H9 (cell line): Measurements from ENCODE around the gene ADGRL2. TPM values are rescaled to one million over a fixed set of nuclear protein-coding genes. Genes with fewer than 3 reads are reported as not detected.

Source experiments
- DNase-seq: peaks from one replicate; pipeline ENCODE4 v3.0.0-alpha.2; 2017
- H2AFZ ChIP-seq: one replicate; pipeline ENCODE4 v1.6.1; 2013; ENCODE audit warnings: mild to moderate bottlenecking, low read length, control low read depth, moderate library complexity
- H2AK5ac ChIP-seq: 2 replicates; pipeline ENCODE4 v1.6.1; 2013; ENCODE audit warnings: low read length, control low read depth, mixed read lengths; ENCODE audit not compliant: insufficient read length
- H2BK120ac ChIP-seq: one replicate; pipeline ENCODE4 v1.6.1; 2013; ENCODE audit warnings: low read depth, mild to moderate bottlenecking, low read length, control low read depth, inconsistent platforms; ENCODE audit not compliant: poor library complexity, severe bottlenecking
- H2BK12ac ChIP-seq: 2 replicates; pipeline ENCODE4 v1.6.1; 2013; ENCODE audit warnings: low read length, control low read depth, mixed read lengths, low read depth; ENCODE audit not compliant: insufficient read length
- H2BK15ac ChIP-seq: 2 replicates; pipeline ENCODE4 v1.6.1; 2013; ENCODE audit warnings: low read depth, low read length, control low read depth
- H2BK20ac ChIP-seq: one replicate; pipeline ENCODE4 v1.6.1; 2013; ENCODE audit warnings: low read depth, mild to moderate bottlenecking, low read length, control low read depth, inconsistent platforms; ENCODE audit not compliant: poor library complexity, severe bottlenecking
- H2BK5ac ChIP-seq: 2 replicates; pipeline ENCODE4 v1.6.1; 2013; ENCODE audit warnings: low read length, control low read depth, mixed read lengths; ENCODE audit not compliant: insufficient read length
- H3K14ac ChIP-seq: 2 replicates; pipeline ENCODE4 v1.6.1; 2013; ENCODE audit warnings: low read length, control low read depth; ENCODE audit not compliant: insufficient read depth
- H3K18ac ChIP-seq: 2 replicates; pipeline ENCODE4 v1.6.1; 2013; ENCODE audit warnings: low read depth, mild to moderate bottlenecking, mixed read lengths, low read length, control low read depth; ENCODE audit not compliant: insufficient read length
- H3K23ac ChIP-seq: 2 replicates; pipeline ENCODE4 v1.6.1; 2013; ENCODE audit warnings: low read length, control low read depth, mixed read lengths, low read depth; ENCODE audit not compliant: insufficient read length
- H3K23me2 ChIP-seq: 2 replicates; pipeline ENCODE4 v1.6.1; 2013; ENCODE audit warnings: low read depth, mild to moderate bottlenecking, mixed read lengths, low read length, control low read depth; ENCODE audit not compliant: insufficient read length, poor library complexity, severe bottlenecking
- H3K27ac ChIP-seq: 2 replicates; pipeline ENCODE4 v1.5.1; 2013; ENCODE audit warnings: low read length, control low read depth, mixed read lengths, low read depth; ENCODE audit not compliant: insufficient read length
- H3K27me3 ChIP-seq: 2 replicates; pipeline ENCODE4 v1.6.1; 2013; ENCODE audit warnings: low read length, control low read depth, inconsistent platforms; ENCODE audit not compliant: insufficient read depth
- H3K4ac ChIP-seq: 2 replicates; pipeline ENCODE4 v1.6.1; 2013; ENCODE audit warnings: low read depth, mild to moderate bottlenecking, control low read depth, inconsistent platforms, low read length, moderate library complexity
- H3K4me1 ChIP-seq: 2 replicates; pipeline ENCODE4 v1.6.1; 2013; ENCODE audit warnings: low read length, control low read depth, inconsistent platforms; ENCODE audit not compliant: insufficient read depth
- H3K4me2 ChIP-seq: 2 replicates; pipeline ENCODE4 v1.6.1; 2013; ENCODE audit warnings: low read length, control low read depth, mixed read lengths; ENCODE audit not compliant: insufficient read length, insufficient read depth
- H3K56ac ChIP-seq: 2 replicates; pipeline ENCODE4 v1.6.1; 2013; ENCODE audit warnings: low read depth, mild to moderate bottlenecking, mixed read lengths, low read length, control low read depth; ENCODE audit not compliant: insufficient read length
- H3K79me1 ChIP-seq: 2 replicates; pipeline ENCODE4 v1.6.1; 2013; ENCODE audit warnings: low read depth, mild to moderate bottlenecking, moderate library complexity, low read length, control low read depth, inconsistent platforms; ENCODE audit not compliant: insufficient read depth, poor library complexity, severe bottlenecking
- H3K79me2 ChIP-seq: 2 replicates; pipeline ENCODE4 v1.6.1; 2013; ENCODE audit warnings: low read length, control low read depth, inconsistent platforms; ENCODE audit not compliant: insufficient read depth
- H3K9ac ChIP-seq: 2 replicates; pipeline ENCODE4 v1.6.1; 2013; ENCODE audit warnings: low read length, control low read depth, mixed read lengths; ENCODE audit not compliant: insufficient read length; ENCODE audit errors: extremely low read depth
- H3K9me3 ChIP-seq: one replicate; pipeline ENCODE4 v1.6.1; 2013; ENCODE audit warnings: low read depth, low read length, inconsistent platforms; ENCODE audit not compliant: control insufficient read depth
- H3T11ph ChIP-seq: one replicate; pipeline ENCODE4 v1.6.1; 2013; ENCODE audit warnings: mild to moderate bottlenecking, low read length, control low read depth, inconsistent platforms
- H4K20me1 ChIP-seq: one replicate; pipeline ENCODE4 v1.6.1; 2013; ENCODE audit not compliant: control insufficient read depth, insufficient read length, insufficient read depth
- H4K5ac ChIP-seq: 2 replicates; pipeline ENCODE4 v1.6.1; 2013; ENCODE audit warnings: low read depth, mild to moderate bottlenecking, mixed read lengths, low read length, control low read depth; ENCODE audit not compliant: insufficient read length
- H4K8ac ChIP-seq: replicated peaks from 2 replicates; pipeline ENCODE4 v1.6.1; 2013; ENCODE audit warnings: low read length, control low read depth, mixed read lengths, low read depth; ENCODE audit not compliant: insufficient read length
- H4K91ac ChIP-seq: 2 replicates; pipeline ENCODE4 v1.6.1; 2013; ENCODE audit warnings: low read depth, mild to moderate bottlenecking, moderate library complexity, mixed read lengths, low read length, control low read depth; ENCODE audit not compliant: insufficient read length
- H3K27ac Mint-ChIP-seq, 3 experiments: 2 replicates in 2 of 3; 3 replicates in 1 of 3; pipeline ENCODE4 v1.8.0; 2020 to 2021; ENCODE audit warnings: mixed read lengths in 3 of 3, mild to moderate bottlenecking in 1 of 3, moderate library complexity in 1 of 3
- H3K27me3 Mint-ChIP-seq: 2 replicates; pipeline ENCODE4 v1.8.0; 2021; ENCODE audit warnings: low read depth, mild to moderate bottlenecking, moderate library complexity, mixed read lengths
- H3K36me3 Mint-ChIP-seq, 3 experiments: 2 replicates in 2 of 3; 3 replicates in 1 of 3; pipeline ENCODE4 v1.8.0; 2020 to 2021; ENCODE audit warnings: low read depth in 3 of 3, mixed read lengths in 3 of 3; ENCODE audit not compliant: insufficient read depth in 1 of 3
- H3K4me1 Mint-ChIP-seq, 2 experiments: 2 replicates each; pipeline ENCODE4 v1.8.0; 2020; ENCODE audit warnings: mixed read lengths in 2 of 2
- H3K4me3 Mint-ChIP-seq, 2 experiments: 2 replicates in 1 of 2; 3 replicates in 1 of 2; pipeline ENCODE4 v1.8.0; 2020 to 2021; ENCODE audit warnings: mild to moderate bottlenecking in 2 of 2, mixed read lengths in 2 of 2, moderate library complexity in 1 of 2
- H3K9me3 Mint-ChIP-seq, 2 experiments: 2 replicates in 1 of 2; 3 replicates in 1 of 2; pipeline ENCODE4 v1.8.0; 2020; ENCODE audit warnings: mild to moderate bottlenecking in 2 of 2, mixed read lengths in 2 of 2, moderate library complexity in 1 of 2
- WGBS: extraction: QIAGEN DNeasy Blood & Tissue Kit; methylation state at CpG from one replicate; pipeline ENCODE4 v1.1.7; 2013; ENCODE audit warnings: missing lambda C conversion rate, low lambda C conversion rate, mixed read lengths; ENCODE audit not compliant: insufficient read length; ENCODE audit errors: extremely low coverage; 5-methylcytosine and 5-hydroxymethylcytosine counted together
- total RNA-seq: library from RNA; stranded (reverse); gene quantifications from 2 replicates; pipeline ENCODE4 v1.2.1, GENCODE V29; 2021
- TF ChIP-seq, protein P1 (sequence below): fragments of 200-600 bp; sonication (generic); conservative IDR thresholded peaks from 3 replicates; pipeline ENCODE4 v1.8.0; 2021; ENCODE audit warnings: antibody characterized with exemption, mild to moderate bottlenecking

The ADGRL2 gene
- total RNA-seq, 1 experiment from 2014 or later, result 119 TPM

- no peaks in the 10 kb centered on the region for H3K4me1 ChIP-seq
- peaks cover 20% of the 10 kb centered on the region; the same call in 1 of the 2 replicates for H3K79me2 ChIP-seq
- no peak overlapping the region for H2AFZ ChIP-seq
- no peaks in the 10 kb centered on the region for H4K20me1 ChIP-seq
- H3K9me3 ChIP-seq, result no peaks in the 10 kb centered on the region
- no peak overlapping the region for H2BK5ac ChIP-seq
- no peak overlapping the region for H2BK120ac ChIP-seq
- no peak overlapping the region for H3K9ac ChIP-seq
- no peak for DNase-seq
- H3K4me2 ChIP-seq, result no peak overlapping the region
- H4K8ac ChIP-seq, result no peak overlapping the region
- no peak overlapping the region for H3K27ac ChIP-seq
- no peak overlapping the region for H2BK15ac ChIP-seq
- no peaks in the 10 kb centered on the region for H3K23me2 ChIP-seq
- H4K91ac ChIP-seq, result no peak overlapping the region
- TF ChIP-seq, protein P1, sequence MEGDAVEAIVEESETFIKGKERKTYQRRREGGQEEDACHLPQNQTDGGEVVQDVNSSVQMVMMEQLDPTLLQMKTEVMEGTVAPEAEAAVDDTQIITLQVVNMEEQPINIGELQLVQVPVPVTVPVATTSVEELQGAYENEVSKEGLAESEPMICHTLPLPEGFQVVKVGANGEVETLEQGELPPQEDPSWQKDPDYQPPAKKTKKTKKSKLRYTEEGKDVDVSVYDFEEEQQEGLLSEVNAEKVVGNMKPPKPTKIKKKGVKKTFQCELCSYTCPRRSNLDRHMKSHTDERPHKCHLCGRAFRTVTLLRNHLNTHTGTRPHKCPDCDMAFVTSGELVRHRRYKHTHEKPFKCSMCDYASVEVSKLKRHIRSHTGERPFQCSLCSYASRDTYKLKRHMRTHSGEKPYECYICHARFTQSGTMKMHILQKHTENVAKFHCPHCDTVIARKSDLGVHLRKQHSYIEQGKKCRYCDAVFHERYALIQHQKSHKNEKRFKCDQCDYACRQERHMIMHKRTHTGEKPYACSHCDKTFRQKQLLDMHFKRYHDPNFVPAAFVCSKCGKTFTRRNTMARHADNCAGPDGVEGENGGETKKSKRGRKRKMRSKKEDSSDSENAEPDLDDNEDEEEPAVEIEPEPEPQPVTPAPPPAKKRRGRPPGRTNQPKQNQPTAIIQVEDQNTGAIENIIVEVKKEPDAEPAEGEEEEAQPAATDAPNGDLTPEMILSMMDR, result no peak
- H2BK12ac ChIP-seq, result no peak overlapping the region
- H3T11ph ChIP-seq, result no peak overlapping the region
- H2BK20ac ChIP-seq, result no peak overlapping the region
- H3K36me3 Mint-ChIP-seq, result peaks cover 0 to 7% (median 0%) of the 10 kb centered on the region in 3 experiments; a peak in 2 of 7 replicates
- no peak overlapping the region for H3K14ac ChIP-seq
- no peak overlapping the region for H3K56ac ChIP-seq
- no peak overlapping the region for H2AK5ac ChIP-seq
- H3K27me3 Mint-ChIP-seq, result no peaks in the 10 kb centered on the region
- no peak overlapping the region for H3K4me3 Mint-ChIP-seq
- WGBS, result no CpG with 5 or more reads among the region's 1 CpG
- no peak overlapping the region for H3K18ac ChIP-seq
- no peaks in the 10 kb centered on the region for H3K9me3 Mint-ChIP-seq
- no peak overlapping the region for H3K23ac ChIP-seq
- no peaks in the 10 kb centered on the region for H3K79me1 ChIP-seq
- no peak overlapping the region for H3K4ac ChIP-seq
- peak overlapping the region; percentile 76 to 86 (median 83); a peak in 6 of 7 replicates for H3K27ac Mint-ChIP-seq
- H4K5ac ChIP-seq, result no peak overlapping the region
- peaks cover 45 to 58% of the 10 kb centered on the region in 2 experiments for H3K4me1 Mint-ChIP-seq
- H3K27me3 ChIP-seq, result no peaks in the 10 kb centered on the region
These were observed 31.8 kb downstream of the ADGRL2 start for GRCh38 chr1:81832573-81832972.
